Measurements from ENCODE around the gene CHIT1.
A peak's percentile ranks its signal among the peaks of the same experiment; 100 is the strongest.

CHIT1 gene

GRCh38 chr1:203186446-203187303, 42.8 kb downstream of the CHIT1 start, which contains the start of gene CHI3L1:
TSS of gene CHI3L1 (minus strand) at chr1:203186704. CDS start at chr1:203186623, 81 bp downstream.
- DNase-seq, result no peak

- no peak for DNase-seq
Observed at GRCh38 chr1:203186091-203186445, 43.4 kb downstream of the CHIT1 start.

DNA sequence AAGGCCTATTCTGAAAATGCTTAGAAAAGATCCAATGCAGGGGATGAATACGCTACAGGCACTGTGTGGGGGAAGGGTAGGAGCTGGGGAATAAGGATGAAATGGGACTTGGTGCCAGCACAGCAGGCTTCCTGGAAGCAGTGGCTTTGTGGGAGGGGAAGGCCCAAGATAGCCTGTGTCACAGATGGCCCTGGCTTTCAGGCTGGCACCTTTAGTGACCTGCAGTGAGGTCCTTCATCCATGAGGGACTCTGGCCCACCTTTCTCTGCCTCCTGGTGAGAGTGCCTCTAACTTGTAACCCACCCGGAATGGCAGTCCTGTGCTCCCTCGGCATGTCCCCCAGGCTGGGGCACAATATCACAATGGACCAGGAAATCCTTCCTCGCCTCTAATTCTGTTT, 43.9 kb downstream of the CHIT1 start:
- no peak for DNase-seq

DNA sequence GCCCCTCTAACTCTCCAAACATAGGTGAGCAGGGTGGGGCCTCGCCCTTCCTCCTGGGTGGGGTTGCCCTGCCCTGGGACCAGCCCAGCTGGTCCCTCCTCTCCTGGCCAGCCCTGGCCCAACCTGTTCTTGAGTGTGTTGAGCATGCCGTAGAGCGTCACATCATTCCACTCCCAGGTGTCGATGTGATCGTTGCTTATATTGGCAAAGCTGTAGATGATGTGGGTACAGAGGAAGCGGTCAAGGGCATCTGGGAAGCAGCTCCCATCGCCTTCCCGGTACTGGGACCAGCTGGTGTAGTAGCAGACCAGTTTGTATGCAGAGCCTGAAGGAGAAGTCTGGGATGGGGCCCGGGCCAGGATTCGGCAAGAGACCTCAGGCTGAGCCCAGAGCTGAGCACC, 44.4 kb downstream of the CHIT1 start:
- no peak for DNase-seq

- no peak for DNase-seq
Observed at GRCh38 chr1:203184467-203184866, 45.0 kb downstream of the CHIT1 start.

DNA sequence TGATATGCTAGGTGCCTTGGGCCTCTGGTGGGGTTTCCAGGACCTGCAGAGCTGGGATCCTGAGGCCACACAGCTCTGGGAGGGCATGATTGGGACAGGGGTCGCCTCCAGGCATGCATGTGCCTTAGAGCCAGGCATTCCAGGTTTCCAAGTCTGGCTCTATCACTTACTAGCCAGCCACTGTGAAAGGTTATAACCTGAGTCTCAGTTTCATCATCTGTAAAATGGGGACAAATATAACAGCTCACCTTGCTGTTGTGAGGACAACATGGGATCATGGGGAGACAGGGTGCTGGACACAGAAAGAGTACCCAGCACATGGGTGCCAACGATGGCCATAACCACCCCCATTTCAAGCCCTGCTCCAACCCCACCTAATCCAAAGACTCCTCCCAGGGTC, 45.6 kb downstream of the CHIT1 start:
- DNase-seq, result no peak

GRCh38 chr1:203182387-203182953, 47.0 kb downstream of the CHIT1 start:
- no peak for DNase-seq

DNA sequence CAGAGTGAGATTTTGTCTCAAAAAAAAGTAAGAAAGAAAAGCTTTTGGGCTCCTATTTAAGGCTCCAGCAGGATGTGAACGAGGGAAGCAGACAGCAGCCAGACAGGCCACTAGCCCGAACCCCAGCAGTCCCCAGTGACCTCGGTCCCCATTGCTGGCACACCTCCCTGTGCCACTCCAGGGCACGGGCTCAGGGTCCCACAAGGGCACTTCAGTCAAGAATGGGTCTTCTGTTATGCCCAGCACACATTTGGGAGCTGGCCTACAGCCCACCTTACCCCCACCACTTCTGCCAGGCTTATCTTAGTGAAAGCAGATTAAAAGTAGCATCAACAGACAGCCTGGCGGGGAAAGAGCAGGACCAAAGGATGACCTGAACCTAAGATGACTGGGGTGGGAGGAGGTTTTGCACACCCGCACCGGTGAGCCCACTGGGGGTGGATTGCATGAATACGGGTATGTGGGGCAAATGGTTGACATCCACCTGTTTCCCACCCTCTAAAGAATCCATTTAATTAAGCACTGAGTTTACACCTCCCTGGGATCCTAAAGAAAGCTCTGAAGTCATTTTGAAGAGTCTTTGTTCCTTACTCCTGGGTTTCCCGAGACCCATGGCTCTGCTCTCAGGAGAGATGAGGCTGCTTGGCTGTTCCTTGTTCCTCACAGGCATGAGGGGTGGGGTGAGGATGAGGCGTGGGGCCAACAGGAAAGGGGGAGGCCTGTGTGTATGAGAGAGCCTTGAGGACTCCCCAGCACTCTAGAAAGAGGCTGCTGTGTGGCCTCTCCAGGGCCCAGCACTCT, 47.7 kb downstream of the CHIT1 start:
- DNase-seq, result no peak

- no peak for DNase-seq
Observed at GRCh38 chr1:203180611-203181330, 48.7 kb downstream of the CHIT1 start.

- DNase-seq, result no peak
Observed at GRCh38 chr1:203179667-203180005, 49.8 kb downstream of the CHIT1 start.

- peak; percentile 57 for DNase-seq
Observed at GRCh38 chr1:203178821-203179666, 50.4 kb downstream of the CHIT1 start.

DNA sequence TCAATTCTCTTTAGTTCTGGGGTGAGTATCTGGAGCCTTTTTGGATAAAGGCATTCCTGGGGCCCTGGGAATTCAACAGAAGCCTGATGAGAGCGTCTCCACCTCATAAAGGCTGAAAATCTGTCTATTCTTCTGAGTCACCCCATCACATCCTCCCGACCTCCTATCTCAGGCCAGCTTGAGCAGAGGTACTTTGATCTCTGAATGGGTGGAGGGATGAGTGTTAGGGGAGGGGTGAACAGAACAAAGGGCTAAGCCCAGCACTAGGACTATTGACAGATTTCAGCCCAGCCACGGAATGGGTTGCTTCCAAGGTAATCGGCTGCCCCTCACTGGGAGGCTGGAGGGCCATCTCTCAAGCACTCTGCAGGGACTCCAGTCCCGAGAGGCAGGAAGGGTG, 51.4 kb downstream of the CHIT1 start:
- no peak for DNase-seq

GRCh38 chr1:203177470-203178039, 51.9 kb downstream of the CHIT1 start:
- no peak for DNase-seq

GRCh38 chr1:203177036-203177405, 52.5 kb downstream of the CHIT1 start:
- DNase-seq, result no peak

DNA sequence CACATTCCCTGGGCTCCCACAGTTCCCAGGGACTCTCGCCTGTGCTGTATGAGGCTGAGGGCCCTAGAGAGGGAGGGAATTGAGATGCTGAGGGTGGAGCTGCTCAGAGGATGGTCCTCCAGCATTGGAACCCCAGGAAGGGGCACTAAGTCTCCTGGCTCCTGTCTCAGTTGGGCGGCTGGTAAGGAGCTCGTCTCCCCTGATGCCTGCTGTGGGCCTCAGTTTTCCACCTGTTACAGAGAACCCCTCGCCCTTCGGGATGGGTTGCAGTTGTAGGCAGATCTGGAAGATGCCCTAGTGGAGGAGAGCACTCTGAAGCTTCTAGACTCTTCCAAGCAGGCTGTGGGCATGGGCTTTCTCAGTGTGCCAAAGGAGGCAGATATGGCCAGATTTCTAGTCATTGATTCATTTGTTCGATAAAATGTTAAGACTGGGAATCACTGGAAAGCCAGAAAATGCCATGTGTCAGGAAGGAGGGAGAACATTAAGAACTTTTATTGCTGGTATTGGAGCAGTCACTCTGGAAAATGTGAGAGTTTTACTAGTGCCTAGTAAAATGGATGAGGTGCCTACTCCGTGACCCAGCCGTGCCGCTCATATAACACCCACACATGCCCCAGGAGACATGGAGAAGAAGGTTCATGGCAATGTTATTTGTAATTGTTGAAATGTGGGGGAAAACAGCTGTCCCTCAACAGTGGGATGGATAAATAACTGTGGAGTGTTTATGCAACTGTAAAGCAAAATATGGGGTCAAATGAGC, 53.0 kb downstream of the CHIT1 start:
- no peak for DNase-seq

DNA sequence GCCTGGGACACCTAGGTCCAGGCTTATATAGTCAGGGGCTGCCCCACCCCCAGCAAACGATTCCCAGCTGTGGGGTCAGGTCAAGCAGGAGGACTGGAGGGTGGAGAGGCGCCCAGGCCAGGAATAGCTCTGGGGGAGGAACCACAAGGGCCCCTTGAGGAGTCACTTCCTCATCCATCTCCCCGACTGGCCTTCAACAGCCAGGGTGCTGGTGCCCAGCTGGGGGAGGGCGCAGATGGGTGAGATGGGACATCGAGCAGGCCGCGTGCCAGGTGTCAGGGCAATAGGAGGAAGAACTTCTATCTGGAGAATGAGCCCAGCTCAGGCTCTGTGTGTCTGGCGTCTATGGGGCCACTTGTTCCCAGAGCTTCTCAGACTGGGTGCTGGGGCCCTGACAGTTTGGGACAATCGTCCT, 53.6 kb downstream of the CHIT1 start:
- DNase-seq, result peak; percentile 59

GRCh38 chr1:203175237-203175826, 54.1 kb downstream of the CHIT1 start, which contains the start of gene MYBPH:
TSS of gene MYBPH (minus strand) at chr1:203175826. CDS start at chr1:203175755, 71 bp downstream.
- DNase-seq, result no peak

DNA sequence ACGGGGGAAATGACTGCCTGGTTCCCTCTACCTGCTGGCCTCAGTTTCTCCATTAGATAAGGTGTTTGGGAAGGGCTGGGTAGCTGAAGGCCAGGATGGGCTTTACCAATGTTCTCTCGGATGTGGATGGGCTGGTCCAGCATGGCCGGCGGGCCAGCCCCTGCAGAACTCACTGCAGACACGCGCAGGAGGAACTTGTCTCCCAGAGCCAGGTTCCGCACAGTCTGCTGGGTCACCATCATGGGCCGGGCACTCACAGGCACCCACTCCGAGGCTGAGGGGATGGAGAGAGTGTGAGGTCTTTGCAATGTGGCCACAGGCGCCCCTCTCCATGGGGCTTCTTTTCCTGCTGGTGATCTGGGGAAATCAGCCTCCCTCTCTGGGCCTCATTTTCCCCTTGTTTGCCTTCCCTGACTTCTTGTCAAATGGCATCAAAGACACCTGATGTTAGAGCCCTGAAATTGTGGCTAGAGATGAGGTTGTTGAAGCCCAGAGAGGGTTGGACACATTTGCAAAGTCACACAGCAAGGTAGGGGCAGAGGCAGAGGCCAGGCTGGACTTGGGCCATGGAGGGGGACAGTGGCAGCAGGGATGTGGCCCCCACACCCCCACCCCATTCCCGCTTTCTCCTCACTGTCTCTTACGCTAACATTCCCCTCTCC, 55.0 kb downstream of the CHIT1 start:
- no peak for DNase-seq

DNA sequence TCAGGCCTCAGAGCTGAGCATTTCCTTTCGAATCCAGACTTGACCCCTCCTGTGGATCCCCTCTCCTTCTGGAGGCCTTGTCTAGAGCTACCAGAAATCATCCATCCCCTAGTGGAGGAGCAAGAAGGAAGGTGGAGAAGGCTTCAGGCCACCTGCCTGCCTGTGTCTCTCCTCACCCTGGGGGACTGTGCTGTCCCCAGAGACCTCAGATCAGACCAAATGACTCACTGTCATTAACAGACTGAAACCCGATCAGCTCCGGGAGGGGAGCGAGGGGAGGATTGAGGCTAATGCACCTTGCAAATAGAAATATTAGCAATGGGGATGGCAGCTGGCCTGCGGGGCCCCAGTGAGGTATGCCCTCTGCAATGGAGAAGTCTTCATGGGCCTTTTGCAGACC, 55.9 kb downstream of the CHIT1 start:
- DNase-seq, result no peak

DNA sequence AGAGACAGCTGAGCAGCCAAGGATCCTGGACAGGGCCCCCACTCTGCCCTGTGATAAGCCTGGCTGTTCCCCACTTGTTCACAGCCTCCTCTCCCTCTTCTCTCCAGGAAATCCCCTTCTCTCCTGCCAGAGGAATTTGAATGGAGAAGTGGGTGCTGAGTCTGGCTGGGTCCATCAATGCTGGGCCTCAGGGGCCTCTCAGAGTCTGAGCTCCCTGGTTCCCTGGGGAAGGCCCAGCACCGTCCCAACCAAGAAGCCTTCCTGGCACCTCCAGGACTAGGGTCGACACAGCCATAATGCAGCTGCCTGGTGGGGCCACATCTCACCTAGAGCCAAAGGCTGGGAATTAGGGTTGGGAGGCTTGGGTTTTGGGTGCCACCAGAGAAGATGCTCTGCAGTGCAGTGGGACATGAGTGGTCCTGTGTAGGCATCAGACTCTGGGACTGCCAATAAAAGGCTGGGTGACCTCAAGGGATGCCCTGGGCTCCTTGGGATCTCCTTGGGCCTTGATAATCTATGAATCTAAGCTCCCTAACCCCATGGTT, 56.4 kb downstream of the CHIT1 start:
- no peak for DNase-seq
